IPS DF 4.7 (cell line): ENCODE results near the gene KDM4B.

Experiments used
- DNase-seq: peaks from one replicate; pipeline ENCODE4 v3.0.0-alpha.2; 2013; ENCODE audit warnings: low spot score; ENCODE audit errors: extremely low read depth

The KDM4B gene

GRCh38 chr19:5103812-5104410, 135.0 kb downstream of the KDM4B start:
- no peak for DNase-seq

DNA sequence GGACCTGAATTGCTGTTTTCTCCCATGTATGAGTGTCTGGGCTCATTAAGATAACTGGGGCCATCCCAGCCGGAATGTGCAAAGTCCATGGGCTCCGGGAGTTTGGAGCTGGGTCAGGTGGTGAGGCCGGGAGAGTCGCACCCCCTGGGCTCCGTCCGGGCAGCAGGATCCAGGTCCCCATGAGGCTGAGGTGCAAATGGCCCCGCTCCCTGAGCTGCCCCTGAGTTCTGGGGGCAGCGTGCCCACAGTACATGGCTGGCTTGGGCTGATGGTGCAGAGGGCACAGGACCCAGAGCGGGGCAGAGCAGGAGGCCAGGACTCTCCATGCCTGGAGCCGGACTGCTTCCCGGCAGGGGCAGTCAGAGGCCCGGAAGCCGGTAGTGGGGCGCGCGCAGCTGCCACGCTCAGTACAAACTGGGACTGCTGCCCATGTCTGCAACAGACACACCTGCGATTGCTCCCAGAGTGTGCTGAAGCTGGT, 136.0 kb downstream of the KDM4B start:
- no peak for DNase-seq

GRCh38 chr19:5106191-5106726, 137.3 kb downstream of the KDM4B start:
- no peak for DNase-seq

DNA sequence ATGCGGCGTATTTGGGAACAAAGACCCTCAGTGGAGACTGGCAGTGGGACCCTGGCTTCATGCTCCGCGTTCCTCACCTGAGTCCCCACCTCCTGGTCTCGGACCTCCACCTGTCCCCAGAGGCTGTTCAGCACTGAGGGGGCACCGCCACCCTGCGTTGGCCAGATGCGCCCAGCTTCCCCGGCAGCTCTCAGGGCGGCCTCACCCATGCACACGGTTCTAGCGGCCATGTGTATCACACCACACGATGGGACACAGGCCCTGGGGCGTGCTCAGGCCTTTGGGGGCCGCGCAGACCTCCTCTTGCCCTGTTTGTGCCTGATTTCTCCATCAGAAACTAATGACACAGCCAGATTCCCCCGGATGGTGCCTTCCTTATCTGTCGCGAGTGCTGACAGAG, 138.1 kb downstream of the KDM4B start:
- no peak for DNase-seq

- no peak for DNase-seq
Measured at GRCh38 chr19:5107432-5108122, 138.7 kb downstream of the KDM4B start.

DNA sequence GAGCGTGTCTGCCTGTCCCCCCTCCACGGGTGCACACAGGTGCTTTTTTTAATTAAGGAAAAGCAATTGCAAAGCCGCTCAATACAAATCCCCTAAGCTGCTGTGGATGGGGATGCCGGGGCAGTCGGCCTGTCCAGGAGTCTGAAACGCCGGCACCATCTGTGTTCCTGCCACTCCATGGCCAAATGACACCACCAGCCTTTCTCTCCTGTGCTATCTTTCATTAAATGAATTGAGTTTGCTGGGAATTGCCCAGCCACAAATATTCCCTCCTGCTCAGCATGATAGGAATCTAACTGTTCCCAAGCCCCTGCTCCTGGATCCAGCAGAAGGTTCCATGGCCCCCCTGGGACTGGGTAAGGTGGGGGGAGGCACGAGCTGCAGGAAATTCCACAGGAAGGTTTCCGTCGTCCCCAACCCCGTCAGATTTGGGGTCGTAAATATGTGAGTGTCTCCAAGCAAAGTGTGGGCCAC, 139.2 kb downstream of the KDM4B start:
- DNase-seq = no peak

DNA sequence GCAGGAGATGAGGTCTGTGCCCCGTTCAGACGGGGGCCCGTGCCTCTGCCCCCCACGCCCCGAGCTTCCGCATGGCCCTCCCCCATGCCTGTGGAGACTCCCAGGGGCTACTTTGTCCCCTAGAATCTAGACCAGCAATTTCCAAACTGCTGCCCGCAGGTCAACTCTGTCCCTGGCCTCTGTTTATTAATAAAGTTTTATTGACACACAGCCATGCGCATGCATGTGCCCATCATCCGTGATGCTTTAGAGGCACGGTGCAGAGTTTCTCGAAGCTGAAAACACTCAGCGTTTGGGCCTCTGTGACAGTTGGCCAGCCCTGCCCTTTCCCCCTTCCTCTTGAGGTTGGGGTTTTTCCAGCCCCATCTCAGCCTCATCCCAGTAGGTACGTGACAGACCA, 140.0 kb downstream of the KDM4B start:
- DNase-seq = no peak

GRCh38 chr19:5109560-5109959, 140.6 kb downstream of the KDM4B start:
- DNase-seq = no peak

- no peak for DNase-seq
Measured at GRCh38 chr19:5110546-5110945, 141.6 kb downstream of the KDM4B start.

DNA sequence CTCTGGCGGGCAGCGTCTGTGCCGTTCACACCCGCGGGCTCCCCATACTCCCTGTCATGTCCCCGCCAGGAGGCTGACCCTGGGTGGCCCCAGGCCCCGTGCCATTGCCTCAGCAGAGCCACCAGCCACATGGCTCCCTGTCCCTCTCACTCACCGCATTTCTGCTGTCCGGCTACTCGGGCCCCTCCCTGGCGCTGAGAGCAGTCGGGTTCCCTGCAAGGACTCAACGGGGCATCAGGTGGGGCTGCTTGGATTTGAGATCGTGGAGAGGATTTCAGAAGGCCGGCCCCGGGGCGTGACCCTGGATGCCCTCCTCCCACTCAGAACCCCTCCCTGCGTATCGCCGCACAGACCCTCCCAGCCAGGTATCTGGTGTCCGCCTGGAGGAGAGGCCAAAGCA, 142.1 kb downstream of the KDM4B start:
- DNase-seq = no peak

GRCh38 chr19:5112175-5112574, 143.3 kb downstream of the KDM4B start:
- DNase-seq = no peak

- DNase-seq = no peak
Measured at GRCh38 chr19:5112681-5113575, 144.0 kb downstream of the KDM4B start.

GRCh38 chr19:5113633-5114586, 145.0 kb downstream of the KDM4B start:
- DNase-seq = no peak

GRCh38 chr19:5114727-5115126, 145.8 kb downstream of the KDM4B start:
- DNase-seq = no peak

- DNase-seq = no peak
Measured at GRCh38 chr19:5115351-5115750, 146.4 kb downstream of the KDM4B start.

DNA sequence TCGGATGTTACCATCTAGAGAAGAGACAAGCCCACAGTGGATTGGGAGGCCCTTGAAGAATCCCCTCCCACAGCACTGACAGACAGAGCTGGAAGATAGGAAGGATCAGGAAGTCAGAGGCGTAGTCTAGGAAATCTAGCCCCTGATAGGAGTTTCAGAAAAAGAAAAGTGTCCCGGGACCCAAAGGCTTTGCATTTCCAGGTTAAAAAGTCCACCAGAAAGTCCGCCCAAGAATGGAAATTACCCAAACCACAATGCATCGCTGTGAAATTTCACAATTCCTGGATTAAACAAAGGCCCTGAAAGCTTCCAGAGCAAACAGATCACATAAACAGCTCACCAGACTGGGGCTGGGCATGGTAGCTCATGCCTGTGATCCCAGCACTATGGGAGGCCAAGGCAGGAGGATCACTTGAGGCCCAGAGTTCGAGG, 146.9 kb downstream of the KDM4B start:
- no peak for DNase-seq

- DNase-seq = no peak
Measured at GRCh38 chr19:5116292-5116691, 147.4 kb downstream of the KDM4B start.

DNA sequence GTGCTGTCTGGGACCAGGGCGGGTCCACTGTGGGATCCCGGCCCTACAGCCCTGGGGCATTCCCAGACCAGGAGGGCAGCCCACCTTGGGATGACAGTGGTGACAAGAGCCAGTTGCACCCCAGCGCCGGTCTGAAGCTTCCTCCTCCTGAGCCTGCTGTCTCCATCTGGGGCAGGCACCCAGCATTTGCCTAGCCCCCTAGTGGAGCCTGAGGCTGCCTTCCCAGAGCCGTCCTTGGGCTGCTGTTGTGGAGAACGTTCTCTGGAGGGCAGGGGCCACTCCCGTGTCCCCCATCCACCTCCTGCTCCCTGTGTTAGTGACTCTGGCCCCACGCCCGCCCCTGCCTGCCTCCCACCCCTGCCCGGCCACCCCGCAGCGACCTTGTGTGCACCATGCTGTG, 148.5 kb downstream of the KDM4B start:
- DNase-seq = no peak

DNA sequence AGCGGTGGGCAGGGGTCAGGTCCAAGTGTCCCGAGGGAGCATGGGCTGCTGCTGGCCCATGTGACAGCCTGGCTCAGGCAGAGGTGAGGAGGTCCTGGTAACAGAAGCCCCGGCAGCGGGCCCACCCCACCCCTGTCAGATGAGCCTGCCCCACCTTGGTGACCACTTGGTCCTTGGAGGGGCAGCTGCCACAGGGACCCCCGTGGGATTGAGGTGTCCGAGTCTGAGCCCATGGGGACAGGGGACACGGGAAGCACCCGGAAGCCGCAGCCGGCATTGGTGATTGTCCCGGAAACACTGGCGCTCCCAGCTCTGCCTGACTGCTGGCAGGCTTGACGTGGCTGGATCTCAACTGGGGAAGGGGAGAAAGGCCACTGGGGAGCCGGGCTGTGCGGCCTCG, 149.1 kb downstream of the KDM4B start:
- no peak for DNase-seq

- DNase-seq = no peak
Measured at GRCh38 chr19:5119297-5119998, 150.5 kb downstream of the KDM4B start.
